ENCODE results near the gene DDB1. TPM values are rescaled to one million over a fixed set of nuclear protein-coding genes. Genes with fewer than 3 reads are reported as not detected.

DDB1 gene
- total and polyA plus RNA-seq, 9 of the 15 experiments (the other 6 are each of a cell fraction or from before 2014, with no cell fraction given), result 172 to 361 (median 266) TPM

DNA sequence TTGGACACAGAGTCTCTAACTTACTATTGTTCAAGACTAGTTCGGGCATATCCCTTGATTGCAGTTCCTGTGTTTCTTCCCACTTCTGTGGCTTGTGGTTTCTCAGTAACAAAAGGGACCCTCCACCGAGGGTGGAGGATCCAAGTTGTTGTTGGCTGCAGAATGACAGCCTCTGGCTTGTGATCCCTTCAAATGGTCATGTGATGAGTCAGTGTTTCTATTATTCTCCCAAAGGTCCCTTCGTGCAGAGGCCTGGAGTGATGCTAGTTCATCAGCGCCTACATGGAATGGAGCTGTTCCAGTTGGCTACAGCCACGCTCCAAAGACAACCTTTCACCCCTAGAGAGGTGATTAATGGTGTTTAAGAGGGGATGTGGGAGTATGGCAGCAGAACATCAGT, 35.2 kb downstream of the DDB1 start (continued):
- TF ChIP-seq, protein P1, sequence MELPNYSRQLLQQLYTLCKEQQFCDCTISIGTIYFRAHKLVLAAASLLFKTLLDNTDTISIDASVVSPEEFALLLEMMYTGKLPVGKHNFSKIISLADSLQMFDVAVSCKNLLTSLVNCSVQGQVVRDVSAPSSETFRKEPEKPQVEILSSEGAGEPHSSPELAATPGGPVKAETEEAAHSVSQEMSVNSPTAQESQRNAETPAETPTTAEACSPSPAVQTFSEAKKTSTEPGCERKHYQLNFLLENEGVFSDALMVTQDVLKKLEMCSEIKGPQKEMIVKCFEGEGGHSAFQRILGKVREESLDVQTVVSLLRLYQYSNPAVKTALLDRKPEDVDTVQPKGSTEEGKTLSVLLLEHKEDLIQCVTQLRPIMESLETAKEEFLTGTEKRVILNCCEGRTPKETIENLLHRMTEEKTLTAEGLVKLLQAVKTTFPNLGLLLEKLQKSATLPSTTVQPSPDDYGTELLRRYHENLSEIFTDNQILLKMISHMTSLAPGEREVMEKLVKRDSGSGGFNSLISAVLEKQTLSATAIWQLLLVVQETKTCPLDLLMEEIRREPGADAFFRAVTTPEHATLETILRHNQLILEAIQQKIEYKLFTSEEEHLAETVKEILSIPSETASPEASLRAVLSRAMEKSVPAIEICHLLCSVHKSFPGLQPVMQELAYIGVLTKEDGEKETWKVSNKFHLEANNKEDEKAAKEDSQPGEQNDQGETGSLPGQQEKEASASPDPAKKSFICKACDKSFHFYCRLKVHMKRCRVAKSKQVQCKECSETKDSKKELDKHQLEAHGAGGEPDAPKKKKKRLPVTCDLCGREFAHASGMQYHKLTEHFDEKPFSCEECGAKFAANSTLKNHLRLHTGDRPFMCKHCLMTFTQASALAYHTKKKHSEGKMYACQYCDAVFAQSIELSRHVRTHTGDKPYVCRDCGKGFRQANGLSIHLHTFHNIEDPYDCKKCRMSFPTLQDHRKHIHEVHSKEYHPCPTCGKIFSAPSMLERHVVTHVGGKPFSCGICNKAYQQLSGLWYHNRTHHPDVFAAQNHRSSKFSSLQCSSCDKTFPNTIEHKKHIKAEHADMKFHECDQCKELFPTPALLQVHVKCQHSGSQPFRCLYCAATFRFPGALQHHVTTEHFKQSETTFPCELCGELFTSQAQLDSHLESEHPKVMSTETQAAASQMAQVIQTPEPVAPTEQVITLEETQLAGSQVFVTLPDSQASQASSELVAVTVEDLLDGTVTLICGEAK (IDR thresholded peaks at IDR 0.05), result no peak
- TF ChIP-seq, protein P1 (CRISPR knock-in tag; IDR thresholded peaks at IDR 0.05), result no peak
- no peak for TF ChIP-seq COPS2 (conservative IDR thresholded peaks at IDR 0.05)
